T47D (cell line): Measurements from ENCODE around the gene U2SURP.
"Not testable (repeated sequence)": the region's sequence is repeated elsewhere in the genome, so short reads cannot be mapped to it uniquely, and the experiment has no call there.

Experiments
- DNase-seq, 2 experiments: peaks; one replicate each; pipeline versions ENCODE4 v3.0.0 to v3.0.0-alpha.2; 2011 to 2012; ENCODE audit warnings: low read depth in 1 of 2, low spot score in 1 of 2
- JUND ChIP-seq: IDR thresholded peaks from 2 replicates; pipeline ENCODE4 v1.6.1; 2012; ENCODE audit warnings: low read depth
- in situ Hi-C: cut with HindIII; loops from 2 replicates; pipeline ENCODE4 v1.10.0; 2016; ENCODE audit warnings: low sequenced_read_pairs, low pct_unique_long_range_greater_than_20kb

U2SURP gene

DNA sequence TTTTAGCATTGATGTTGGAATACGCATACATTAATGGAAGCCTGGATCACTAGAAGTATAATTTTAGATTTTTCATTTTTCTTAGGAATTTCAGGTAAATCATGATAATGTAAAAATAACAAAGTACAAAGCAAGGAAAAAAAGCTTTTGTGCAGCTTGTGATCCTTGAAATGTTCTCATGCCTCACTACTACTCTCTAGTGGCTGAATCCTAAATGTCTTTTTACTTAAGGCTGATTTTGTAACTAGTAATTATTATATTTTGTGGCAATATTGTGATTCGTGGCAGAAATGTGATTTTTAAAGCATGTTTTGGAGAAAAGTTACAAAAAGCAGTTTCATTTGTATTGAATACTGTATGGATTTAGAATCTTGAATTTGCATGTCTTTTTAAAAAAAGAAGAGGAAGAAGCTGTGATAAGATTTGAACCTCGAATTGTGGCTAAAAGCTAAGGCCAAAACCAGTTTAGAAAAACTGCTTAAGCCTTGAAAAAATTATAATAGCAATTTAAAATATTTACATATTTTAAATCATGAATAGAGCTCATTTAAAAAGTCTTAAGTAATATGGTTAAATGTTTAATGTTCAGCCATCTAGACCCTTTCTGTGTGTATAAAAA lies 39.0 kb downstream of the U2SURP start:
- in situ Hi-C loops, result no loop called here
- TF ChIP-seq JUND, result no peak
- DNase-seq, result peak in 1 of 2 experiments; percentile 40

DNA sequence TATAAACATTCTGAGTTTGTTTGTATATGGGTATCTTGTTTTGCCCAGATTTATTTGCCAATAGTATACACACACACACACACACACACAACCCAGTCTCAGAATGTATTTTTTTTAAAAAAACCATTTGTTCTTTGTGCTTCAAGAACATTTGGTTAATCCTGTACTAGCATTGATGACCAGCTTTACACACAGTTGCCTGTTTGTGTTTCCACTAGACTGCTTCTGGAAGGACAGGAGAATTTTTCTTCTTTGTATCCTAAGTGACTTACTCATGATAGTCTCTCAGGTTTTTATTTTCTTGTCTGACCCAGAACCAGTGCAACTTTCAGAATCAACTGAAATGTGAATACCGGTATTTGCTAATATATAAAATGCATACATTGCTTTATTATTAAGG lies 40.5 kb downstream of the U2SURP start:
- DNase-seq, result peak in 1 of 2 experiments; percentile 11
- in situ Hi-C loops, result no loop called here
- no peak for TF ChIP-seq JUND

DNA sequence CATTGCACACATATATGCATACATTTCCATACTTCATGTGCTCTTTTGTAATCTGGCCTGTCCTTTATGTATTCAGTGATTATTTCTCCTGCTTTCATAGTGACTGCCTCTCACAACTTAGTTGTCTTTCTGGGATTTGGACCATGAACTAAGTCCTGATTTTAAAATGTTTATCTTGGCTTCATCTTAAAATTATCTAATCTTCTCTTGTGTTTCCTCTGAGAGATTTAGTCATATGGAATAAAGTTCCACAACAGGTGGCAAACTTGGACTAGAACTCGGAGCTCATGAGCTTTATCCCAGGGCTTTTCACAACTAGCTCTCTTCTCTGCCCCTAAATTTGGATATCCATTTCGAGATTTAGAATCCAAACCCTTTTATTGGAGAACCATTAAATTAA lies 44.3 kb downstream of the U2SURP start:
- no peak for TF ChIP-seq JUND
- DNase-seq, result no peak
- in situ Hi-C loops, result no loop called here

DNA sequence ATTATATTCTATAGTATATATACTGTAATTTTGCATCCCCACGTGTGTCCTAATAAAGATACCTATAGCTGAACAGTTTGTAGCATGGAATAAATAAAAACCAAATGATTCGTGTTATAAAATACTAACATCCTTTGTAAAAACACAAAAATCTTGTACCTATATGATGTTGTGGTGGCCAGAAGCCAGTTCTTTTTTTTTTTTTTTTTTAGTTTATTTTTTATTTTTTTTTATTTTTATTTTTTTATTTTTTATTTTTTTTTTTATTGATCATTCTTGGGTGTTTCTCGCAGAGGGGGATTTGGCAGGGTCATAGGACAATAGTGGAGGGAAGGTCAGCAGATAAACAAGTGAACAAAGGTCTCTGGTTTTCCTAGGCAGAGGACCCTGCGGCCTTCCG lies 44.7 kb downstream of the U2SURP start:
- DNase-seq, in situ Hi-C loops: not testable (repeated sequence)

DNA sequence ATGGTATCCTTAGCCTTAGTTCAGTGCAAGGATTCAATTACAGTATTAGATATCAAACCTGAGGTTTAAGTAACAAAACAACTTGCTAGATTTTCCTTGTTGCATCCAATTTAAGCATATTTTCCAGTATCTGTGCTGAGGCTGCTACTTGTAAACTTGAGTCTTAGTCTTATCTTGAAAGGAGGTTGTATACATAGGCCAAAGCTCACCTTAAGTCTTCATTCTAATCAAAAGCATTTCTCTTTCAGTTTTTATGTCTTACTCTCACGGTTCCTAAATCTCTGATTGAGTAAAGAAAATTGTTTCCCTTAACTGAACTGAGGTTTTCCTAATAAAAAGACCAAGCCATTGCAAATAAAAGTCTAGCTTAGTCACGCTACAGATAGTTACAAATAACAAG lies 52.6 kb downstream of the U2SURP start:
- TF ChIP-seq JUND, result no peak
- DNase-seq, result no peak
- in situ Hi-C loops, result no loop called here

DNA sequence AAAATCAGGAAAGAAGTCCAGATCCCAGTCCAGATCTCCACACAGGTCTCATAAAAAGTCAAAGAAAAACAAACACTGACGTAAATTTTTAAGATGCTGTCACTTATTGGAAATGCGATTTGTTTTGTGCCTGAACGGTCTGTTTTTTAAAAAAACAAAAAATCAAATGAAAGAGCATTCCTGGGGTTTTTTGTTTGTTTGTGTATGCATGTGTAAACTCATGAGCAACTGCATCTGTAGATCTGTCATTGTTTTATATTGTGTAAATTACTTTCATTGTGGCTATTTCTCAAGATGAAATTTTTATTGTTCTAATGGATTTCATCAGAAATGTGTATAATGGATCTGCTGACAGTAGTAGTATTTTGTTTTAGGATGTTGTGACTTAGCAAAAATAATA lies 55.0 kb downstream of the U2SURP start:
- no peak for DNase-seq
- in situ Hi-C loops, result no loop called here
- no peak for TF ChIP-seq JUND

DNA sequence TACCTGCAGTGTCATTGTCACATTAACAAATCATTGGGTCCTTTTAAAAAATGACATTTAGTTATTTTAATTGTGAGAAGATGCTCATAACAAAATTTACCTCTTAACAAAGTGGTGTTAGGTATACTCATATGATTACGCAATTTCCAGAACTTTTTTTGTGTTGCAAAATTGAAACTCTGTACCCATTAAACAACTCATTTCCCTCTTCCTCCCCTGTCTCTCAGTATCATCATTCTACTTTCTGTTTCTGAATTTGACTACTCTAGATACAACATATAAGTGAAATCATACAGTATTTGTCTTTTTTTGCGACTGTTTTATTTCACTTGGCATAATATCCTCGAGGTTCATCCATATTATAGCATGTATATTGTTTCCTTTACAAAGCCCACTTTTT lies 59.5 kb downstream of the U2SURP start:
- DNase-seq, result no peak
- in situ Hi-C loops, result no loop called here
- no peak for TF ChIP-seq JUND

DNA sequence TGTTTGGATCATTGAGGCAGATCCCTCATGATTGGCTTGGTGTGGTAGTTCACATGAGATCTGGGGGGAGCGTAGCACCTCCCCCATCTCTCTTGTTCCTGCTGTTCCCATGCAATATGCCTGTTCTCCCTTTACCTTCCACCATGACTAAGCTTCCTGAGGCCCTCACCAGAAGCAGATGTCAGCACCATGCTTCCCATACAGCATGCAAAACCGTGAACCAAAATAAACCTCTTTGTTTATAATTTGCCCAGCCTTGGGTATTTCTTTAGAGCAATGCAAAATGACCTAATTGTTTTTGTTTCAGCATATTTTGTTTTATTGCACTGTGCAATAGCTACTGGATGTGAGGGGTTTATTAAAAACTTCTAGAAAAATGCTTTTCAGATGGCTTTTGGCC lies 61.6 kb downstream of the U2SURP start:
- in situ Hi-C loops, result no loop called here
- no peak for TF ChIP-seq JUND
- DNase-seq, result no peak

DNA sequence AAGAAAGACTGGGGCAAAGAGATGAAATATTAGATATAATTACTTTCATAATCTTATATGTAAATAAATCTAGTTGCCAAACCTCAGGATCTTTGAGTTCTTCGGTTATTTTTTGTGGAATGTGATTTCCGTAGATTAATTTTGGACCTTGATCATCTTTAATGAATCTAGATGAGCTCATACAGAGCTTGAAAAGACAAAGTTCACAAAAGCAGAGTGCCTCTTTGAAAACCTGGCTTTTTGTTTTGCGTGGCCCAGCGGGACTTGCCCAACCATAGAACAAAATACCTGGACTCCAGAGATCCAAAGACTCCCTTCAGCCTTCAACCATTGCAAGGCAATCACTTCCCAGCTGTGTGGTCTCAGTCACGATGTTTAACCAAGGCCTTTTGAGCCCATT lies 63.4 kb downstream of the U2SURP start:
- DNase-seq, result no peak
- TF ChIP-seq JUND, result no peak
- in situ Hi-C loops, result no loop called here

DNA sequence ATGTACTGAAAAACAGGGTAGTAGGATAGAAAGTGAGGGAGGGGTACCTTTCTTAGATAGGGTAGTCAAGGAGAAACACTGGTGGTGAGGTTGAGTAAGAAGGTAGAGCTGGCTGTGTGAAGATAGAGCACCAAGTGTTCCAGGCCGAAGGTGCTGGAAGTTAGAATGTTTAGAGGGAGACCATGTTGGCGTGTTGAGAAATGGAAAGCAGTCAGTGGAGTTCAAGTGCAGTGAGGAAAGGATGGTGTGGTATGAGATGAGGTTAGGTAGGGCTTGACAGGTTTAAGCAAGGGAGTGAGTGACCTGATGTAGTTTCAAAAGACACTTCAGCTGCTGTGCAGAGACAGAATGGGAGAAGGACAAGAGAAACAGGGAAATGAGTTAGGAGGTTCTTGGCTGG lies 64.0 kb downstream of the U2SURP start:
- no peak for TF ChIP-seq JUND
- no peak for DNase-seq
- in situ Hi-C loops, result no loop called here

DNA sequence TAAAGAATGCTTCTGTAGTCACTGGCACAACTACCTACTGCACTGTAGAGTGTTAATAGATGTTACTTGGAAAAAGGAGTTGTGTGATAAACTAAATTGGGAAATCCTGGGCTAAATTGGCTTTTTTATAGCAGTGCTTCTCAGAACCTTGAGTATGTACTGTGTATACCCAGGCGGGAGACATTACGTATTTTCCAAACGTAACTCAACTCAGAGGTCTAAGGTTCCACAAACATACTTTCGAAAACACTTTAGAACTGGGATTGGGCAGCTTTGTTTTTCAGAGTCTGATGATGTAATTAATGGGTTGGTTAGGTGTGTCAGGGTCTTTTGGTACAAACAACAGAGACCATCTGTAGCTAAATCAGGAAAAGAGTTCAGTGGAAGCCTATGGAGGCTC lies 64.7 kb downstream of the U2SURP start:
- in situ Hi-C loops, result no loop called here
- no peak for DNase-seq
- TF ChIP-seq JUND, result no peak

DNA sequence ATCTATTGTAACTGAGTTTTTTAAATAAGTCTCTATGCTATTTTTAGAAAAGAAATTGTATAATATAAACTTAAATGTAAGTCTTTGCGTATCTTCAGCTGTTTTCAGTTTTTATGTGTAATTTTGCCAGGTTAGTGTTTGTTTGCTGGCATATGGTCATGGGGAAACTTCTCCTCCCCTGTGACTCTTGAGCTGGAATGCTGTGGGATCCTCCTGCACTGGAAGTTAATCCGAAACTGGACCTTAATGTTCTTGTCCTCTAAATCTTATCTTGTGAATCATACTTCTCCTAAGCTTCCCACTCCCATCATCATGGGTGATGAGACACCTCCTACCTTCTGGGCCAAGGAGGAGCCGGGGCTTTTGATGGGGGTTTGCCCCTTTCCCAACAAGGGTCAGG lies 65.8 kb downstream of the U2SURP start:
- in situ Hi-C loops, result no loop called here
- DNase-seq, result no peak
- TF ChIP-seq JUND, result no peak

DNA sequence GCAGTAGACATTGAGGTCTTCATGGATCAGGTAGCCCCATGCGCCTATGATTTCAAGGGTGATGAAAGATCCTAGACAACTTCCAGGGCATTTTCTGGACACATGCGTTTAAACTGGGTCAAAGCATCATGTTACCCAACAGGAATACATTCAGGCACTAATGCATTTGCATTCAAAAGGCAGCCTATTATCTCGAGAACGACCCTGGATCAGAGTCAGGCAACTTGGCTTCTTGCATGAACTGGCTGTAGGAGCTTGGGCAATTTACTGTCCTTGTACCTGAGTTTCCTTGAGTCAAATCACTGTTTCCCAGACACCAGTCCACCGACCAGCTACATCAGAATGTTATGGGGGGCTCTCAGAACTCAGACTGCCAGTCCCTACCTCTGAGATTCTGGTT lies 66.7 kb downstream of the U2SURP start:
- TF ChIP-seq JUND, result no peak
- no peak for DNase-seq
- in situ Hi-C loops, result no loop called here

DNA sequence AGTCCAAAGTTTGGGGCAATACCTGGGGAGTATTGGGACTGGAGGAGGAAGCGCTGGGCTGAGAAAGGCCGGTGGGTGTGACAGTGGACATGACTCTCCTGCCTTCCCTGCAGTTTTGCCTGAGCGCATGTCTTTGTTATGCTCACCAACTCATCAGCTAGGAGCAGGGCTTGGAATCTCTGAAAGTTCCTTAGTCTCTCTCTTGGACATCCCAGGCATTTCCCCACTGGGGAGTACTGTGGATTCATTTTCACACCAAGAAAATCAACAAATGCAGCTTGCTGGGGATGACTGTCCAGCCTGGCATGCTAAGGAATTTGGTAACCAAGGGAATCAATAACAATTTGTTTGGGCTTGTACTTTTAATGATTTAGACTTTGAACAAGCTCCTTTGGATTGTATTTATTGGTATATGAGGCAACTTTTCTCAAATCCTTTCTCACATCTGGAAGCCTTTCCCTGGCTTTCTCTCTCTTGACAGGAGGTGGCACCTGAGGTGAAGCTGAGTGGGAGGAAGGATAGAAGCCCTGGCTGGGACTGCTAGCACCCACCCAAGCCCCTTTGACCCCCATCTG lies 69.7 kb downstream of the U2SURP start:
- peak in 1 of 2 experiments; percentile 27 for DNase-seq
- no peak for TF ChIP-seq JUND
- in situ Hi-C loops, result no loop called here
